GM12878 (cell line): ENCODE data around the gene SHPK. TPM values are rescaled to one million over a fixed set of nuclear protein-coding genes. Genes with fewer than 3 reads are reported as not detected.
A peak's percentile ranks its signal among the peaks of the same experiment; 100 is the strongest.

ENCODE experiments used
- ATAC-seq: fragments of 200-7000 bp; cut with Tn5 transposase; 3 replicates; pipeline ENCODE4 v1.9.1; 2020; ENCODE audit warnings: mild to moderate bottlenecking, moderate library complexity
- BruUV-seq: library from RNA; stranded (reverse); fragments of 400-500 nt; replicated peaks from 2 replicates; lab custom pipeline; 2021; lab: Mats Ljungman, UMichigan
- CTCF ChIA-PET: fragments of 300-600 bp; sonication (Branson Sonifier 250); formaldehyde crosslinking; extraction: SDS; loops from one replicate; lab custom pipeline; 2021; ENCODE audit warnings: inconsistent platforms; lab: Yijun Ruan, JAX
- POLR2A ChIA-PET: fragments of 350-600 bp; formaldehyde crosslinking; extraction: SDS; loops from one replicate; lab custom pipeline; 2021; ENCODE audit warnings: inconsistent platforms; lab: Charles Lee
- RAD21 ChIA-PET: fragments of 300-600 bp; sonication (Branson Sonifier 250); formaldehyde crosslinking; loops from one replicate; lab custom pipeline; 2023; ENCODE audit warnings: antibody characterized with exemption; ENCODE audit not compliant: unreplicated experiment; lab: Charles Lee
- SMC1A ChIA-PET: fragments of 300-600 bp; sonication (Branson Sonifier 250); formaldehyde crosslinking; loops from one replicate; lab custom pipeline; 2023; ENCODE audit not compliant: unreplicated experiment, uncharacterized antibody; lab: Charles Lee
- DNase-seq: peaks from one replicate; pipeline ENCODE4 v3.0.0-alpha.2; 2011; ENCODE audit warnings: low read depth, low spot score
- FAIRE-seq: peaks from 3 replicates; lab custom pipeline; 2011; peaks lifted over from hg19 to GRCh38; lab: Jason Lieb, UNC
- H2AFZ ChIP-seq: 2 replicates; pipeline ENCODE4 v1.6.0; 2011; ENCODE audit warnings: low read depth, low read length, control low read depth; ENCODE audit not compliant: control insufficient read depth
- H3K27ac ChIP-seq: 2 replicates; pipeline ENCODE4 v1.5.1; 2011; ENCODE audit warnings: control low read depth; ENCODE audit not compliant: control insufficient read depth, insufficient read depth
- H3K27me3 ChIP-seq, 2 experiments: replicated peaks in 1 of 2; 2 replicates each; pipeline versions ENCODE4 v1.6.0 to v1.6.1; 2011; ENCODE audit warnings: low read length in 1 of 2; ENCODE audit not compliant: control insufficient read depth in 2 of 2, insufficient read depth in 2 of 2
- H3K36me3 ChIP-seq, 2 experiments: 2 replicates each; pipeline ENCODE4 v1.5.1; 2011; ENCODE audit warnings: low read length in 1 of 2; ENCODE audit not compliant: control insufficient read depth in 2 of 2, insufficient read depth in 2 of 2
- H3K4me1 ChIP-seq: 2 replicates; pipeline ENCODE4 v1.6.1; 2011; ENCODE audit warnings: mild to moderate bottlenecking, low read length, moderate library complexity, mixed read lengths; ENCODE audit not compliant: control insufficient read depth, insufficient read depth
- H3K4me2 ChIP-seq: 2 replicates; pipeline ENCODE4 v1.6.0; 2011; ENCODE audit warnings: control low read depth; ENCODE audit not compliant: control insufficient read depth, insufficient read depth
- H3K4me3 ChIP-seq: fragments of 200-600 bp; sonication (generic); 2 replicates; pipeline ENCODE4 v1.5.1; 2016
- H3K79me2 ChIP-seq: 2 replicates; pipeline ENCODE4 v1.6.0; 2011; ENCODE audit warnings: low read length; ENCODE audit not compliant: control insufficient read depth, insufficient read depth
- H3K9ac ChIP-seq: 2 replicates; pipeline ENCODE4 v1.8.0; 2011; ENCODE audit warnings: low read length, control low read depth, mixed read lengths; ENCODE audit not compliant: control insufficient read depth, insufficient read depth
- H3K9me3 ChIP-seq: replicated peaks from 3 replicates; pipeline ENCODE4 v1.5.1; 2011; ENCODE audit warnings: mild to moderate bottlenecking, low read length; ENCODE audit not compliant: control insufficient read depth, insufficient read depth
- H4K20me1 ChIP-seq: 2 replicates; pipeline ENCODE4 v1.6.0; 2011; ENCODE audit not compliant: control insufficient read depth, insufficient read depth
- CBX3 ChIP-seq: fragments of 200-600 bp; sonication (generic); IDR thresholded peaks from 2 replicates; pipeline ENCODE4 v1.6.1; 2016; ENCODE audit warnings: low read depth, borderline replicate concordance
- CHD4 ChIP-seq: fragments of 200-600 bp; sonication (generic); IDR thresholded peaks from 2 replicates; pipeline ENCODE4 v1.6.1; 2016; ENCODE audit warnings: mild to moderate bottlenecking
- POLR2A ChIP-seq: IDR thresholded peaks from 2 replicates; pipeline ENCODE4 v1.6.1; 2011; ENCODE audit warnings: low read depth, mild to moderate bottlenecking, low read length
- RELA ChIP-seq: fragments of 450-650 bp; IDR thresholded peaks from 2 replicates; pipeline ENCODE4 v1.8.0; 2014; ENCODE audit warnings: borderline replicate concordance; ENCODE audit not compliant: partially characterized antibody
- SMARCA5 ChIP-seq: fragments of 450-650 bp; IDR thresholded peaks from 2 replicates; pipeline ENCODE4 v1.6.1; 2017; ENCODE audit warnings: mild to moderate bottlenecking
- ZNF622 ChIP-seq: fragments of 450-650 bp; IDR thresholded peaks from 2 replicates; pipeline ENCODE4 v1.6.1; 2017; ENCODE audit warnings: mild to moderate bottlenecking, inconsistent platforms
- WGBS: methylation state at CpG from one replicate; pipeline ENCODE4 v1.1.6; 2016; ENCODE audit warnings: low lambda C conversion rate; ENCODE audit not compliant: insufficient replicate concordance, insufficient coverage; ENCODE audit errors: missing lambda C conversion rate; 5-methylcytosine and 5-hydroxymethylcytosine counted together
- in situ Hi-C: fragments of 300-500 bp; cut with MboI; formaldehyde crosslinking; loops from 9 replicates; pipeline ENCODE4 v1.14.3; 2018; ENCODE audit warnings: mixed read lengths
- intact Hi-C: fragments of 100-400 bp; cut with micrococcal nuclease; formaldehyde crosslinking; loops from one replicate; pipeline ENCODE4 v1.14.2; 2022; ENCODE audit not compliant: unreplicated experiment
- polyA plus RNA-seq, 11 experiments: library from polyadenylated mRNA; depleted of rRNA in 4 of 11; unstranded in 6 of 11; stranded (reverse) in 5 of 11; fragments of >200 nt; fragmentation: Nextera tagmentation in 4 of 11; fragmentation: Illumina TruSeq in 1 of 11; extraction: Ambion mirVana in 4 of 11; extraction: Trizol in 1 of 11; gene quantifications; 1 replicate in 1 of 11; 2 replicates in 10 of 11; pipeline versions ENCODE4 v1.2.1 to v1.2.3, GENCODE V29; 2011 to 2016; ENCODE audit warnings: inconsistent platforms in 2 of 11, missing spikeins in 2 of 11, low read depth in 1 of 11
- total RNA-seq, 4 experiments: library from RNA; depleted of rRNA in 3 of 4; stranded (reverse); fragments of >200 nt in 3 of 4; fragmentation: Illumina TruSeq in 1 of 4; extraction: Trizol in 1 of 4; gene quantifications; 2 replicates each; pipeline versions ENCODE4 v1.2.1 to v1.2.3, GENCODE V29; 2013 to 2021
- TF ChIP-seq, protein P1 (sequence below): fragments of 450-650 bp; IDR thresholded peaks from 2 replicates; pipeline ENCODE4 v1.6.1; 2017; ENCODE audit warnings: mild to moderate bottlenecking

Gene SHPK
- total and polyA plus RNA-seq, 10 of the 15 experiments (the other 5 are each of a cell fraction or from before 2014, with no cell fraction given) = 1.7 to 16.6 (median 12.9) TPM

DNA sequence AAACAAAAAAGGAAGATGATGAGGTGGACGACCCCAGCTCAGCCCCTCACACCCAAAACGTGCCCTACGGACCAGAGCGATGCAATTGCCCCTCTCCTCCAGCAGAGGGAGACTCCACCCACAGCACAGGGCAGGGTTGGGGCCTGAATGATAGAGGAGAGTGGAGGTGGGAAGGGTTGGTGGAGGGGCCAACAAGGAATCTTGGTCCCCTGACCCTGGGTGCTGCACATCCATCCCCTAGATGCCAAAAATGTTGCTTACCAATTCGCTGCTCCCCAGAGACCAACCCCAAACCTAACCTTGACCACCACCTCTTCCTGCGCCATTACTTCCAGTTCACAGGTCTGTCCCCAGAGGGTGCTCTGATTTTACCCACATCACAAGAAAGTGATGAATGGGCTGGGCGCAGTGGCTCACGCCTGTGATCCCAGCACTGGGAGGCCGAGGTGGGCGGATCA lies 47.0 kb upstream of the SHPK start (continued):
- TF ChIP-seq RELA = peak; percentile 36
- TF ChIP-seq CHD4 = no peak
- no peak for TF ChIP-seq CBX3
- TF ChIP-seq SMARCA5 = peak; percentile 80
- TF ChIP-seq, protein P1, sequence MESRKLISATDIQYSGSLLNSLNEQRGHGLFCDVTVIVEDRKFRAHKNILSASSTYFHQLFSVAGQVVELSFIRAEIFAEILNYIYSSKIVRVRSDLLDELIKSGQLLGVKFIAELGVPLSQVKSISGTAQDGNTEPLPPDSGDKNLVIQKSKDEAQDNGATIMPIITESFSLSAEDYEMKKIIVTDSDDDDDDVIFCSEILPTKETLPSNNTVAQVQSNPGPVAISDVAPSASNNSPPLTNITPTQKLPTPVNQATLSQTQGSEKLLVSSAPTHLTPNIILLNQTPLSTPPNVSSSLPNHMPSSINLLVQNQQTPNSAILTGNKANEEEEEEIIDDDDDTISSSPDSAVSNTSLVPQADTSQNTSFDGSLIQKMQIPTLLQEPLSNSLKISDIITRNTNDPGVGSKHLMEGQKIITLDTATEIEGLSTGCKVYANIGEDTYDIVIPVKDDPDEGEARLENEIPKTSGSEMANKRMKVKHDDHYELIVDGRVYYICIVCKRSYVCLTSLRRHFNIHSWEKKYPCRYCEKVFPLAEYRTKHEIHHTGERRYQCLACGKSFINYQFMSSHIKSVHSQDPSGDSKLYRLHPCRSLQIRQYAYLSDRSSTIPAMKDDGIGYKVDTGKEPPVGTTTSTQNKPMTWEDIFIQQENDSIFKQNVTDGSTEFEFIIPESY = no peak

DNA sequence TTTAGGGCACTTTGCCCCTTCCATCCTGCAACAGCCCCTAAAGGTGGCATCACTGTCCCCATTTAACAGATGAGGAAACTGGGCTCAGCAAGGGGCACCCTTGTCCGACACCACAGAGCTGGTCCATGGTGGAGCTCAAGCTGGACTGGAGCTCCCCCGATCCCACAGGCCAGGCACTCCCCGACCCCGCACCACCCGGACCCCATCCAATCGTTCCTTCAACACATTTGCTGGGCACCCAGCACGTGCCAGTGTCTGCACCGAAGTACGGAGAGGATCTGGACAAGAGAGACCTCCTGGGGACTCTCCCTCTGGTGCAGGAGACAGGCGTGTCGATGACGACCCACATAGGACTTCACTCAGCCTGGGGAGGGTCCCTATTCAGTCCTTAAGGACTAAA lies 46.0 kb upstream of the SHPK start:
- DNase-seq = no peak
- in situ Hi-C loops (loop anchor here (5.0 kb wide), 1 partner anchor 140 kb away; no protein-coding TSS in a partner anchor), intact Hi-C loops (loop anchor here (2.0 kb wide), 2 partner anchors 51 to 145 kb away; no protein-coding TSS in a partner anchor)
- CTCF ChIA-PET = interaction anchor here (0.5 to 5.1 kb wide), 13 partner anchors 10 to 212 kb away, joined by 3 to 105 read pairs (median 6); partner anchors contain the start of gene HASPIN
- no peak overlapping the region for H3K4me2 ChIP-seq
- no peak overlapping the region for H3K4me3 ChIP-seq
- no peak overlapping the region for H2AFZ ChIP-seq
- RAD21 ChIA-PET = interaction anchor here (0.8 to 2.7 kb wide), 5 partner anchors 45 to 146 kb away, joined by 4 to 24 read pairs (median 5); no protein-coding TSS in a partner anchor
- POLR2A ChIA-PET = interaction anchor here (0.5 kb wide), 1 partner anchor 130 kb away, joined by 6 read pairs; no protein-coding TSS in a partner anchor
- ATAC-seq = no peak
- H3K9ac ChIP-seq = no peak overlapping the region
- H3K27ac ChIP-seq = no peak overlapping the region
- no peaks in the 10 kb centered on the region for H4K20me1 ChIP-seq
- no peaks in the 10 kb centered on the region for H3K79me2 ChIP-seq
- peaks cover 0 to 4% of the 10 kb centered on the region in 2 experiments; a peak in 2 of 4 replicates for H3K36me3 ChIP-seq
- H3K9me3 ChIP-seq = no peaks in the 10 kb centered on the region
- peaks cover 6% of the 10 kb centered on the region; the same call in 1 of the 2 replicates for H3K4me1 ChIP-seq
- FAIRE-seq = no peak
- BruUV-seq = no TSS peak
- TF ChIP-seq ZNF622 = no peak
- peak; percentile 45 for TF ChIP-seq POLR2A
- H3K27me3 ChIP-seq = no peaks in the 10 kb centered on the region
- SMC1A ChIA-PET = interaction anchor here (1.5 to 2.7 kb wide), 3 partner anchors 51 to 145 kb away, joined by 7 to 17 read pairs (median 13); no protein-coding TSS in a partner anchor
- WGBS = 88% methylated on average over 12 of the region's 12 CpGs
